ENCODE results near the gene GBP3.
"Not testable (repeated sequence)": the region's sequence is repeated elsewhere in the genome, so short reads cannot be mapped to it uniquely, and the experiment has no call there.

GBP3 gene

DNA sequence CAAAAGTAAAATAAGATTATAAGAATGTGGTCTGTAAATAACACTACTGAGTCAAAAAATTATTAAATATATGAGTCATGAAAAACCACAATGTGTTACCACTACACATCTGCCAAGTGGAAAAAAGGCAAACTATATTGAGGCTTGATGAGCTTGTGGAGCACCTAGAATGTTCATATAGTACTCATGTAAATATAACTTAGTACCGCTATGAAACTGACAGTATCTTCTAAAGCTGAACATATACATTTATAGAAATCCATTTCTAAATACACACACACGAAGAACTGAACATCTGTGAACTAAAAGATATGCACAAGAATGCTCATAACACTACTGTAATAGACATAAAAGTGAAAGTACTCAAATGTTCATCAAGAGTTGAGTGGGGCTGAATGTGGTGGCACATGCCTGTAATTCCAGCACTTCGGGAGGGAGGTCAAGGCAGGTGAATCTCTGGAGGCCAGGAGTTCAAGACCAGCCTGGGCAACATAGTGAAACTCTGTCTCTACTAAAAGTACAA is 18.5 kb upstream of the GBP3 start:
- no peak for DNase-seq

DNA sequence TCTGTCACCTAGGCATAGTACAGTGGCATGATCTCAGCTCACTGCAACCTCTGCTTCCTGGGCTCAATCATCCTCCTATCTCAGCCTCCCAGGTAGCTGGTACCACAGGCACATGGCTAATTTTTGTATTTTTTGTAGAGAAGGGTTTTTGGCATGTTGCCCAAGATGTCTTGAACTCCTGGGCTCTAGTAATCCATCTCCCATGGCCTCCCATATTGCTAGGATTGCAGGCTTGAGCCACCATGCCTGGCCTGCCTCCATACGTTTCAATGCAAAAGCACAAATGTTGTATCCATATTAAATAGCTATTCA is 17.6 kb upstream of the GBP3 start:
- no peak for DNase-seq

DNA sequence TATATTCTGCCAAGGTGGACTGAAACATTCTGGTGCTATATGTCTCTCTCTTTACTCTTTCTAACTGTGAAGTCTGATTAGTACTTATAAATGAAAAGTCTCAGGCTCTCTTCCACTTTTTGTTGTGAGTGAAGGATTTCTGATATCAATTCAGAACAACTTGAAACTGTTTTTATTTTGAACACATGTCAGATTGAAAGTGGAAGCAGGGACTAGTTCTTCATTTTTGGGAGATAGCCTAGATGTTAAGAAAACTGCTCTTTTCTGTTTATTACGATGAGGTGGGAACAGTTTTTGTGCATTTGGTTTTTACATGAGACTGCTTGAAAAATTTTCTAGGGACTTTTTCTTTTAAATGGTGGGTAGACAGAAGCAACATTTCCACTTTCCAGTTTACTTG is 14.5 kb upstream of the GBP3 start:
- peak in 2 of 4 experiments; percentile 12 to 35 for DNase-seq

DNA sequence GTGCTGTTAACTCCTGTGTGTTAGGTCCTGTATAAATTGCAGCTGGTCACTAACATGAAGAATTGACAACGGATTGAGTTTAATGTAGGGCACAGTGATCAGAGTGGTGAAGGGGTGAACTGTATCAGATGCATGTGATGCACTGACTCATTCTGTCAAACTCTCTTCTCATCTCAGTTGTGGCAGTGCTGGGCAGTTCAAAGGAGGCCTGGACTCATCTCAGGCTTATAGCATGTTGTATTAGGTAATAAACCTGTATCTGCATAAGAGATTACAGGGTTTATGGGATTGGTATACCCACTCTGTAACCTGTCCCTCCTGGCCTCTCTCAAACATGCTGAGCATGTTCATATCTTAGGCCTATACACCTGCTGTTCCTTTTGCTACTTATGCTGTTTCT is 12.4 kb upstream of the GBP3 start:
- DNase-seq, result no peak

DNA sequence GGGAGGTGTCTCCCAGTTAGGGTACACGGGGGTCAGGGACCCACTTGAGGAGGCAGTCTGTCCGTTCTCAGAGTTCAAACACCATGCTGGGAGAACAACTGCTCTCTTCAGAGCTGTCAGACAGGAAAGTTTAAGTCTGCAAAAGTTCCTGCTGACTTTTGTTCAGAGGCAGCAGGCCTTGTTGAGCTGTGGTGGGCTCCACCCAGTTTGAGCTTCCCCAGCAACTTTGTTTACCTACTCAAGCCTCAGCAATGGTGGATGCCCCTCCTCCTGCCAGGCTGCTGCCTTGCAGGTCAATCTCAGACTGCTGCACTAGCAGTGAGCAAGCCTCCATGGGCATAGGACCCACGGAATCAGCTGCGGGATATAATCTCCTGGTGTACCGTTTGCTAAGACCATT is 11.3 kb upstream of the GBP3 start:
- not testable (repeated sequence) for DNase-seq

DNA sequence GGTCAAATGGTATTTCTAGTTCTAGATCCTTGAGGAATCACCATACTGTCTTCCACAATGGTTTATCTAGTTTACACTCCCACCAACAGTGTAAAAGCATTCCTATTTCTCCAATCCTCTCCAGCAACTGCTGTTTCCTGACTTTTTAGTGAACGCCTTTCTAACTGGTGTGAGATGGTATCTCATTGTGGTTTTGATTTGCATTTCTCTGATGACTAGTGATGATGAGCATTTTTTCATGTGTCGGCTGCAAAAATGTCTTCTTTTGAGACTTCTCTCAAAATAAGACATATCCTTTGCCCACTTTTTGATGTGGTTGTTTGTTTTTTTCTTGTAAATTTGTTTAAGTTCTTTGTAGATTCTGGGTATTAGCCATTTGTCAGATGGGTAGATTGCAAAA is 6.4 kb upstream of the GBP3 start:
- not testable (repeated sequence) for DNase-seq

DNA sequence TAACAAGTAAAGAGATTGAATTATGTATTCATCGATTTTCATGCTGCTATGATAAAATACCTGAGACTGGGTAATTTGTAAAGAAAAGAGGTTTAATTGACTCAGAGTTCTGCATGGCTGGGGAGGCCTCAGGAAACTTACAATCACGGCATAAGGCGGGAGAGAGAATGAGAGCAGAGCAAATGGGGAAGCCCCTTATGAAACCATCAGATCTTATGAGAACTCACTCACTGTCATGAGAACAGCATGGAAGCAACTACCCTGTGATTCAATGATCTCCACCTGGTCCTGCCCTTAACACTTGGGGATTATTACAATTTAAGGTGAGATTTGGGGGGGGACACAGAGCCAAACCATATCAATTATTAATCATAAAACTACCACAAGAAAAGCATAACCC is 3.3 kb upstream of the GBP3 start:
- DNase-seq, result peak in 2 of 4 experiments; percentile 23 to 24

DNA sequence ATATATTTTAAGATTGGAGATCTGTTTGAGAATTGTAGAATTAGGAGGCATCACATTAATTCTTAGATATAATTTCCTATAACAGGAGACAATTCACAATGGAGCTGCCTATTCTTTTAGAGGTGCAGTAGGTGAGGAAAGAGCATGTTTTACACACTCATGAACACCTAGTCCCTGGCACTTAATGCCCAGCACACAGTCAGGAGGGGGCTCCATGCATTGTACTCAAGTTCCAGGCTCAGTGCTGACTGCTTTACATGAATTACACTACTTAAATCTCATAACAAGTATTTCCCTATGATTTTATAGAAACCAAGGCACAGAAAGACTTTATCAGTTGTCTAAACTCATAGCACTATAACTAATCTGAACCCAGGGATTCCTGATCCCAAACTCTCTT is 360 bp upstream of the GBP3 start:
- peak in 1 of 4 experiments; percentile 13 for DNase-seq

DNA sequence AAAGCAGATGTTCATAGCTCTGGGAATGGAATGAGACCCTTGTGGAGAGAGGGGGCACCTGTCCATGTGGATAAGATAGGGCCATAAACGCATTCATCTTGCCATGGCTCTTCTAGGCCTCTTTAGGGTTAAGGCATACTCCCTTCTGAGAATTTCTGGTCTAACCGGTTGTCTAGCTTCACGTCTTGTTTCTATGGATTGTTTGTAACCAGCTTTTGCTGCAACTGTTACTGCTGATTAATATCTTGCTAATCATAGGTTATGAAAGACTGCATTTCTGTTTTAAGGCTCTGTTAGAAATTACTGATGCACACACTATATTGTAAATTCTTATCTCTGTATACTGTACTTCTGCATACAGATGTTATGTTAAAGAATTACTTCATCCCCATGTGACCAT is 4.3 kb downstream of the GBP3 start:
- DNase-seq, result not testable (repeated sequence)

DNA sequence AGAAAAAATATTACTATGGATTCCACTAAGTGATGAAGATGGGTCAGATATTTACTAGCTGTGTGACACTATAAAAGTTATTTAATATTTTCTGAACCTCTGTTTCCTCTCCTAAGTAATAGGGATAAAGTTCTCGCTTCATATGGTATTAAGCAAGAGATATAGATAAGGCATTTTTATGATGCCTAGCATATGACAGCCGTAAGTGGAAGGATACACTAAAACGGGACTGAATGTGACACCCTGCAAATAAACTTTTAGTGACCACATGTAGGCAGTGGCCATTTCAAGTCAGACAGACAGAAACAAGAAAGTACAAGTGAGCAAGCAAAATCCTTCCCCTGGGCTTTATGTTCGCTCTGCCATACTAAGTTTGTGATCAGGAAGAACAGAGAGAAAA is 14.2 kb downstream of the GBP3 start:
- DNase-seq, result no peak

- DNase-seq, result no peak
These were observed 17.1 kb downstream of the GBP3 start for GRCh38 chr1:89005286-89006151.

DNA sequence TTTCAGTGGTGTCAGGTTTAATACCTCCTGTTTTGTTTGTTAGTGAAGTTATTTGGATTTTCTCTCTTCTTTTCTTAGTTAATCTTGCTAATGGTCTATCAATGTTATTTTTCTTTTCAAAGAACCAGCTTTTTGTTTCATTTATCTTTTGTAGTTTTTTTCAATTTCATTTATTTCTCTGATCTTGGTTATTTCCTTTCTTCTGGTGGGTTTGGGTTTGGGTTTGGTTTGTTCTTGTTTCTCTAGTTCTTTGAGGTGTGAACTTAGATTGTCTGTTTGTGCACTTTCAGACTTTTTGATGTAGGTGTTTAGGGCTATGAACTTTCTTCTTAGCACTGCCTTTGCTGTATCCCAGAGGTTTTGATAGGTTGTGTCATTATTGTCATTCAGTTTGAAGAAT is 20.5 kb downstream of the GBP3 start:
- not testable (repeated sequence) for DNase-seq

- no peak for DNase-seq
These were observed 21.2 kb downstream of the GBP3 start for GRCh38 chr1:89001510-89001909.

GRCh38 chr1:88998716-88999115 is 23.9 kb downstream of the GBP3 start:
- DNase-seq, result peak; percentile 45 to 86 (median 84)

DNA sequence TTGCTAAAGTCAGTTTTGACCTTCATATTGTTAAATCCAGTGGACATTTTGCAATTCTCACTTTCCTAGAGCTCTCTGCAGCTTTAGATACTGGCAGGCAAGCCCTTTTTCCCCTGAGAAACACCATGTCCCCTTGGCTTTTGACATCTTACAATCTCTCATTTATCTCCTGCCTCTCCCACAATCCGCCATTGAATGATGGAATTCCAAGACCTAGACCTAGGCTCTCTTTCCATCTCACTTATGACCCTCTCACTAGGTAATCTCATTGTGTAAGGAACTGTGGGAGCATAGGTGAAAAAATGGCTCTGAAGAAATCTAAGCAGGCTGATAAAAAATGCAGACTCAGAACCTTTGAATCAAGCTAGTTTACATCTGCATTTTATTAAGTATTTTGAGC is 32.2 kb downstream of the GBP3 start:
- peak in 1 of 4 experiments; percentile 36 for DNase-seq

GRCh38 chr1:88985692-88986091 is 37.0 kb downstream of the GBP3 start:
- DNase-seq, result no peak

DNA sequence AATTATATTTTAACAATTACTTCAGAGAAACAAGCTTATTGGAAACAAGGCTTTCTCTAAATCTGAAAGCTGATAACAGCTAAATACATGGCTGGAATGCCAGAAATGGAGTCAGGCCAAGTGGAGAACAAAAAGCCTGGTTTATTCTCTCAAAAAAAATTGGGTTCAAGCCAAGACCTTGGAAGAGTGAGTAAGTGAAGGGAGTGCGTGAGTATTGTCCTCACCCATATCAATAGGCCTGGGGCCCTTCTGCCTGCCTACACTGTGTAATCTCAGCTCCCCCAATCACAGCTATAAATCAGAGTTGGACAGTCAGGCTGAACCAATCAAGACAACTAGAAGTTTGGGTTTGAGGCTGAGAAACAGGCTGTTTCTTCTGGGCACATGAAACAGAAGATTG is 37.6 kb downstream of the GBP3 start:
- DNase-seq, result no peak

DNA sequence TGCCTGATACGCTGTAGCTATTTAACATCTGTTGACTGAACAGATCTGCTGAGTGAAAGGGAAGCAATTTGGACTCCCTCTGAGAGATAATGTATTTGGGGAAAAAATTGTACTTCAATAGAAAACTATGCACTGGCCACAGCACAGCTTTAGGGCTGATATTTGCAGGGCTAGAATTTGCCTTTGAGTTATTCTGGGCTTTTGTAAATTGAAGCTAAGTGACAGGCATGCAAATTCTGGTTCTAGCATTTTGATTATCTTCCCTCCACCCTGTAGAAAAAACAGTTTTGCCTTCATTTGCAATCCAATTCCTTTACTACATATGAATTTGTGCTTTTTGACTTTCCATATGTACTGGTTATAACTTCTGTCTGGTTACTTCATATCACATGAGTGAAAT is 38.1 kb downstream of the GBP3 start:
- DNase-seq, result no peak

GRCh38 chr1:88983791-88984559 is 38.7 kb downstream of the GBP3 start:
- DNase-seq, result peak; percentile 51 to 80 (median 66)

- DNase-seq, result no peak
These were observed 40.6 kb downstream of the GBP3 start for GRCh38 chr1:88982055-88982454.

- DNase-seq, result peak in 2 of 4 experiments; percentile 11 to 16
These were observed 41.2 kb downstream of the GBP3 start for GRCh38 chr1:88981506-88981905.

DNA sequence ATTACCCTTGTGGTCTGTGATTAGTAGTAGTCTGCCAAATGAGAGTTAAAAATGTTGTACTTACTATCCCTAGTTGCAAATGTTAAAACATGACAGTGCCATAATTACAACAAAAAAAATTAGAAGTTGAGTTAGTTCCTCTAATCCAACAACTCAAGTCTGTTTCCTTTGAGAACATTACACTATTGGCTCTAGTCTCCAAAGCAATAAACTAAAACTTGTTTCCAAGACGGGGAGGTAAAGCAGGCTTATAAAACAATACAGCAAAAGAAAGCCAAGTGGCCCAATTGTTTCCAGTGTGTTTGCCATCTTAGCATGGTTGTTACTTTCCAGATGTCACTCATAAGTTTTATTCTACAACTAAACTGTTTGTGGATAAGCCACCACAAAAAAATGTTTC is 41.8 kb downstream of the GBP3 start:
- peak in 2 of 4 experiments; percentile 22 to 31 for DNase-seq

DNA sequence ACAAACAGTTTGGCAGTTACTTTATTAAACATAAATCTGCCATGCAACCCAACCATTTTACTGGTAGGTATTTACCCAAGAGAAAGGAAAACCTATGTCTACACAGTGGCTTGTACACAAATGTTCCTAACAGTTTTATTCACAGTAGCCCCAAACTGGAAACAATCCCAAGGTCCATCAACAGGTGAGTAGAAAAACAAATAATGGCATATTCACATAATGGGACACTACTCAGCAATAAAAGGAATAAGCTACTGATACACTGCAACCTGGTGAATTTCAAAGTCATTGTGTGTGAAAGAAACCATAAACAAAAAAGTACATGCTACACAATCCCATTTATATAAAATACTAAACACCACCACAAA is 42.9 kb downstream of the GBP3 start:
- DNase-seq, result no peak

Measured in suppressor macrophage (primary cell).